ENCODE measurements around the gene VTI1A. TPM values are rescaled to one million over a fixed set of nuclear protein-coding genes. Genes with fewer than 3 reads are reported as not detected.

The VTI1A gene
- total RNA-seq, 2 donors from 2014 or later, result 53.3 to 57.5 TPM

- H3K27ac ChIP-seq, result no peak overlapping the region
- 39% methylated on average over 2 of the region's 2 CpGs for WGBS
- DNase-seq (ENCODE audit: low spot score), result no peak
- TF ChIP-seq POLR2AphosphoS5 (IDR thresholded peaks at IDR 0.05) (no peak), POLR2A (IDR thresholded peaks at IDR 0.05) (no peak), CTCF (IDR thresholded peaks at IDR 0.05) (no peak)
- intact Hi-C loops (cut with DNase I), result no loop called here
- H3K4me1 ChIP-seq (replicated peaks), result no peaks in the 10 kb centered on the region
- H3K4me3 ChIP-seq, result no peak overlapping the region
- no peaks in the 10 kb centered on the region for H3K9me3 ChIP-seq
- no peaks in the 10 kb centered on the region for H3K27me3 ChIP-seq (replicated peaks; ENCODE audit: insufficient read depth)
- no peaks in the 10 kb centered on the region for H3K36me3 ChIP-seq
Observed at GRCh38 chr10:112532956-112533355, 85.9 kb downstream of the VTI1A start.

GRCh38 chr10:112533916-112534315, 86.9 kb downstream of the VTI1A start:
- intact Hi-C loops (cut with DNase I), result no loop called here
- 37% methylated on average over 1 of the region's 1 CpG for WGBS

GRCh38 chr10:112535531-112535951, 88.5 kb downstream of the VTI1A start:
- Histone ChIP-seq H3K27me3 (replicated peaks; ENCODE audit: insufficient read depth) (no peaks in the 10 kb centered on the region), H3K36me3 (no peaks in the 10 kb centered on the region), H3K4me1 (replicated peaks) (no peaks in the 10 kb centered on the region), H3K9me3 (no peaks in the 10 kb centered on the region), H3K27ac (no peak overlapping the region), H3K4me3 (no peak overlapping the region)
- intact Hi-C loops (cut with DNase I), result no loop called here
- DNase-seq (ENCODE audit: low spot score), result no peak
- WGBS, result 67% methylated on average over 3 of the region's 3 CpGs
- TF ChIP-seq POLR2A (IDR thresholded peaks at IDR 0.05) (no peak), POLR2AphosphoS5 (IDR thresholded peaks at IDR 0.05) (no peak), CTCF (IDR thresholded peaks at IDR 0.05) (no peak)

More at GRCh38 chr10:112533916-112534315, 86.9 kb downstream of the VTI1A start:
- Histone ChIP-seq H3K4me3 (no peak overlapping the region), H3K36me3 (no peaks in the 10 kb centered on the region), H3K4me1 (replicated peaks) (no peaks in the 10 kb centered on the region), H3K27ac (no peak overlapping the region), H3K27me3 (replicated peaks; ENCODE audit: insufficient read depth) (no peaks in the 10 kb centered on the region), H3K9me3 (no peaks in the 10 kb centered on the region)
- no peak for DNase-seq (ENCODE audit: low spot score)
- no peak for TF ChIP-seq POLR2A (IDR thresholded peaks at IDR 0.05)
- no peak for TF ChIP-seq CTCF (IDR thresholded peaks at IDR 0.05)
- TF ChIP-seq POLR2AphosphoS5 (IDR thresholded peaks at IDR 0.05), result no peak

GRCh38 chr10:112536663-112537062, 89.6 kb downstream of the VTI1A start:
- intact Hi-C loops (cut with DNase I), result no loop called here
- Histone ChIP-seq H3K36me3 (no peaks in the 10 kb centered on the region), H3K27me3 (replicated peaks; ENCODE audit: insufficient read depth) (no peaks in the 10 kb centered on the region), H3K27ac (no peak overlapping the region), H3K4me1 (replicated peaks) (no peaks in the 10 kb centered on the region), H3K4me3 (no peak overlapping the region), H3K9me3 (no peaks in the 10 kb centered on the region)
- no peak for TF ChIP-seq POLR2A (IDR thresholded peaks at IDR 0.05)
- no peak for TF ChIP-seq CTCF (IDR thresholded peaks at IDR 0.05)
- WGBS, result 87% methylated on average over 8 of the region's 8 CpGs
- DNase-seq (ENCODE audit: low spot score), result no peak

- Histone ChIP-seq H3K27ac (no peak overlapping the region), H3K27me3 (replicated peaks; ENCODE audit: insufficient read depth) (no peaks in the 10 kb centered on the region), H3K36me3 (no peaks in the 10 kb centered on the region), H3K9me3 (no peaks in the 10 kb centered on the region), H3K4me3 (no peak overlapping the region), H3K4me1 (replicated peaks) (no peaks in the 10 kb centered on the region)
- 93% methylated on average over 7 of the region's 7 CpGs for WGBS
- intact Hi-C loops (cut with DNase I), result no loop called here
- TF ChIP-seq CTCF (IDR thresholded peaks at IDR 0.05), result no peak
- TF ChIP-seq POLR2AphosphoS5 (IDR thresholded peaks at IDR 0.05), result no peak
- TF ChIP-seq POLR2A (IDR thresholded peaks at IDR 0.05), result no peak
- DNase-seq (ENCODE audit: low spot score), result no peak
Observed at GRCh38 chr10:112538168-112538567, 91.2 kb downstream of the VTI1A start.
